Cardiac fibroblast (primary cell): Measurements from ENCODE around the gene GPR151.

Experiments
- DNase-seq, 2 donors: peaks; one replicate each; pipeline versions ENCODE4 v3.0.0 to v3.0.0-alpha.2; 2010; ENCODE audit warnings: low read depth in 2 of 2
- H3K4me3 ChIP-seq, 2 donors: replicated peaks in 1 of 2; 1 replicate in 1 of 2; 2 replicates in 1 of 2; pipeline ENCODE4 v1.5.1; 2011; ENCODE audit warnings: low read depth in 2 of 2, low read length in 2 of 2, mild to moderate bottlenecking in 2 of 2, moderate library complexity in 1 of 2
- CTCF ChIP-seq: IDR thresholded peaks from one replicate; pipeline ENCODE4 v1.5.1; 2011; ENCODE audit warnings: low read depth, mild to moderate bottlenecking, low read length, inconsistent platforms

Gene GPR151

GRCh38 chr5:146538432-146538831 is 22.4 kb upstream of the GPR151 start:
- no peak overlapping the region for H3K4me3 ChIP-seq
- TF ChIP-seq CTCF = no peak
- DNase-seq = no peak

GRCh38 chr5:146533882-146534281 is 17.9 kb upstream of the GPR151 start:
- no peak overlapping the region for H3K4me3 ChIP-seq
- no peak for DNase-seq
- no peak for TF ChIP-seq CTCF

DNA sequence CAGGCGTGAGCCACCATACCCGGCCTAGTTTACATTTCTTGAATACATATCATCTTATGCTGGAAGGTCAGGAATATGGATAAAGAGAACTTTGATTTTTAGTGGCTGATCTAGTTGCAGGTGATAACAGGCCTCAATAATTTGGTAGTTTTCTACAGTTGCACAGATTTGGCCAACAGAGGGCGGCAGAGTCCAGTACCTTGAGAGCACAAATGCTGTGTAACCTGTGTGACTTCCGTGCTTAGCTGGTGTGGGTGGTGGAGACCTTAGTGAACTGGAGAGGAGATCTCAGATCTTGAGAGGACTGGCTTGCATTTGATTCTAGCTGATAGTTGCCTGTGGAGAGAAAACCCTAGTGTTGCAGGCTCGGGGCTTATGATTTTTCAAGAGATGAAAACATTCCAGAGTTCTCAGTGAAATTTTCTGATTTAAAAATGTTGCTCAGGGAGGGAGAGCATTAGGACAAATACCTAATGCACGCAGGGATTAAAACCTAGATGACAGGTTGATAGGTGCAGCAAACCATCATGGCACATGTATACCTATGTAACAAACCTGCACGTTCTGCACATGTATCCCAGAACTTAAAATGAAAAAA is 17.4 kb upstream of the GPR151 start:
- peak; percentile 66 for DNase-seq
- peak; percentile 83 for TF ChIP-seq CTCF
- H3K4me3 ChIP-seq = no peak overlapping the region

GRCh38 chr5:146529984-146530383 is 14.0 kb upstream of the GPR151 start:
- TF ChIP-seq CTCF = no peak
- DNase-seq = no peak
- H3K4me3 ChIP-seq = no peak overlapping the region

- DNase-seq = peak; percentile 4 to 17
- no peak for TF ChIP-seq CTCF
- no peak overlapping the region for H3K4me3 ChIP-seq
Measured at GRCh38 chr5:146528236-146528635, 12.2 kb upstream of the GPR151 start.

DNA sequence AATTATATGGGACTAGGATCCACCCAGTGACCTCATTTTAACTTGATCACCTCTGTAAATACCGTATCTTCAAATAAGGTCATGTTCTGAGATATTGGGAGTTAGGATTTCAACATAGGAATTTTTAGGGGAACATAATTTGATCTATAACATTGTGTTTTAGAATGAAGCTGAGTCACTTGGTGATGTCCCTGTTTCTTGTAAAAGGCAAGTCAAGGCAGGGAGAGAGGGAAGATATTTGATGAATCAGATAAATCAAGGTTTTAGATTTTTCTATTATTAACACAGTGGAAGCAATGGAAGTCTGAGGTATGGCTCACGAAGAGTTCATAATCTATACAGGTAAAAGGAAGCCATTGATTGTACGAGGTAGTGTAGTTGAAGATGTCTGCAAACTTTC is 11.8 kb upstream of the GPR151 start:
- no peak for TF ChIP-seq CTCF
- DNase-seq = no peak
- H3K4me3 ChIP-seq = no peak overlapping the region

DNA sequence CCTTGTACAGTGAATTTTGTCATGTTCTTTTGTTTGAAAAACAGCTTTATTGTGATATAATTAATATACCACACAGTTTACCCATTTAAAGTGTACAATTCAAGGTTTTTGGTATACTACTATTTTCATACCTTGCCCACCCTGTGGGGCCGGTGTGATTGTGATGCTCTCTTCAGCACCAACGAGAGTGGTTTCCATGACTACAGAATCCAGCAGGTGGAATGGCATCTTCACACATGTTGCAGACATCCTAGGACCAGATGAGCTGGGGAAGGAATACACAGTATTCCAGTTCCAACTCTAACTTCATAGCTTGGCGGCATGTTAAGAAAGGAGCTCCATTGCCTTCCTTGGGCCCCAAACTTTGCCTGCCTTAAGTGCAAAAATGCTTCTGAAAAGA is 7.7 kb upstream of the GPR151 start:
- no peak for TF ChIP-seq CTCF

More for the DNA sequence above, 7.7 kb upstream of the GPR151 start:
- no peak for DNase-seq
- H3K4me3 ChIP-seq = no peak overlapping the region
